AG10803 (cell line): Measurements from ENCODE around the gene RDH13.

Experiments used
- DNase-seq: peaks from one replicate; pipeline ENCODE4 v3.0.0; 2010; ENCODE audit warnings: low read depth
- H3K4me3 ChIP-seq: 2 replicates; pipeline ENCODE4 v1.5.1; 2011; ENCODE audit warnings: mild to moderate bottlenecking, low read length, control low read depth
- TF ChIP-seq, protein P1 (sequence below): conservative IDR thresholded peaks from 2 replicates; pipeline ENCODE4 v1.5.1; 2011; ENCODE audit warnings: mild to moderate bottlenecking, low read length, control low read depth, inconsistent platforms

RDH13 gene

DNA sequence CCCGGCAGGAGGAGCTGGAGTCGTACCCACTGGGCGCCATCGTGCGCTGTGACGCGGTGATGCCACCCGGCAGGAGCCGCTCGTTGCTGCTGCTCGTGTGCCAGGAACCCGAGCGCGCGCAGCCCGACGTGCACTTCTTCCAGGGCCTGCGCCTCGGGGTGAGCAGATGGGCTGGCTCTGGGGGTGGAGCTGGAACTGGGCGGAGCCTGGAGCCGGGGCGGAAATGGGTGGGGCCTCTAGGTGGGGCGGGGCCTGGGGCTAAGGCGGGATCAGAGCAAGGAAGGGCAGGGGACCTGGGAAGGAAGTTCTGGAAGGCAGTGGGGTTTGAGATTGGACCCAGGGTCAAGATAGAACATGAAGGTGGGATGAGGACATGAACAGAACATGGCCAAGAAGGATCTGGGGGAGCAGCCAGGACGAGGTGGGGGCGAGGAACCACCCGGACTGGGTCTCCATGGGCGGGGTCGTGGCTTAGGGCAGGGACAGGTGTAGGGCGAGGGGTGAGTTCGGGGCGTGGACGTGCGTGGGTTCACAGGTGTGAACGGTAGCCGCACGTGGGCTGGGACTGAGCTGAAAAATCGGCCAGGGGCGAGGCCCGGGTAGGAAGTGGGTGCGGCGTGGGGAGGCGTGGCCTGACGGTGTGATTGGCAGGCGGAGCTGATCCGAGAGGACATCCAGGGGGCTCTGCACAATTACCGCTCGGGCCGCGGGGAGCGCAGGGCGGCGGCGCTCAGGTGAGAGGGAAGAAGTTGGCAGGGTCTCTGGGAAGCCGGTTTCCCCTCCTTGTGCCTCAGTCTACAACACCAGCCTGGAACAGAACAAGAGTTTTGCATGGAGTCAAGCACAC is 17.4 kb upstream of the RDH13 start:
- DNase-seq = peak; percentile 58
- peak overlapping the region; percentile 47 for H3K4me3 ChIP-seq
- TF ChIP-seq, protein P1, sequence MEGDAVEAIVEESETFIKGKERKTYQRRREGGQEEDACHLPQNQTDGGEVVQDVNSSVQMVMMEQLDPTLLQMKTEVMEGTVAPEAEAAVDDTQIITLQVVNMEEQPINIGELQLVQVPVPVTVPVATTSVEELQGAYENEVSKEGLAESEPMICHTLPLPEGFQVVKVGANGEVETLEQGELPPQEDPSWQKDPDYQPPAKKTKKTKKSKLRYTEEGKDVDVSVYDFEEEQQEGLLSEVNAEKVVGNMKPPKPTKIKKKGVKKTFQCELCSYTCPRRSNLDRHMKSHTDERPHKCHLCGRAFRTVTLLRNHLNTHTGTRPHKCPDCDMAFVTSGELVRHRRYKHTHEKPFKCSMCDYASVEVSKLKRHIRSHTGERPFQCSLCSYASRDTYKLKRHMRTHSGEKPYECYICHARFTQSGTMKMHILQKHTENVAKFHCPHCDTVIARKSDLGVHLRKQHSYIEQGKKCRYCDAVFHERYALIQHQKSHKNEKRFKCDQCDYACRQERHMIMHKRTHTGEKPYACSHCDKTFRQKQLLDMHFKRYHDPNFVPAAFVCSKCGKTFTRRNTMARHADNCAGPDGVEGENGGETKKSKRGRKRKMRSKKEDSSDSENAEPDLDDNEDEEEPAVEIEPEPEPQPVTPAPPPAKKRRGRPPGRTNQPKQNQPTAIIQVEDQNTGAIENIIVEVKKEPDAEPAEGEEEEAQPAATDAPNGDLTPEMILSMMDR = no peak

DNA sequence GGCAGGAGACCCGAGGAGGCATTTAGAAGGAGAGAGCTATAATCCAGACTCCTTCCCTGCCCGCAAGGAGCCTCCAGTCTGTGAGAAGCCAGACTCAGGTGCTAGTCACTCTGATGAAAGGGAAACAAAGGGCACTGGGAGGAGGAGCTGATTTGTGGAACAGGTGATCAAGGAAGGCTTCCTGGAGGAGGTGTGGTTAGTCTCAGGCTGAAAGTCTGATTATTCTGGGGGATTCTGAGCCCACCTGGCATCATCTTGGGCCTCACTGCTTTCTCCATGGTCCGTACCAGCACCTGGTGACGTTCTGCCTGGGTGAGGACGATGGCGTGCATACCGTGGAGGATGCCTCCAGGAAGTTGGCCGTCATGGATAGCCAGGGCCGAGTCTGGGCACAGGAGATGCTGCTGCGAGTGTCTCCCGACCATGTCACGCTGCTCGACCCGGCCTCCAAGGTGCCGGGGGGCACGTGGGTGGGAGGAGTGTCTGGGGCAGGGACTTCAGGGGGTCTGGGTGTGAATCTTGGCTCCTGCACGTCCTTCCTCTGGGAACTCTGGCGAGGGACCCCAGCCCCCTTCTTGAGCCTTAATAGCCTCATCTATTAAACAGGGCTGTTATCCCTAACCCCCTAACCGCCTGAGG is 16.6 kb upstream of the RDH13 start:
- DNase-seq = no peak
- TF ChIP-seq, protein P1 = no peak
- H3K4me3 ChIP-seq = no peak overlapping the region

DNA sequence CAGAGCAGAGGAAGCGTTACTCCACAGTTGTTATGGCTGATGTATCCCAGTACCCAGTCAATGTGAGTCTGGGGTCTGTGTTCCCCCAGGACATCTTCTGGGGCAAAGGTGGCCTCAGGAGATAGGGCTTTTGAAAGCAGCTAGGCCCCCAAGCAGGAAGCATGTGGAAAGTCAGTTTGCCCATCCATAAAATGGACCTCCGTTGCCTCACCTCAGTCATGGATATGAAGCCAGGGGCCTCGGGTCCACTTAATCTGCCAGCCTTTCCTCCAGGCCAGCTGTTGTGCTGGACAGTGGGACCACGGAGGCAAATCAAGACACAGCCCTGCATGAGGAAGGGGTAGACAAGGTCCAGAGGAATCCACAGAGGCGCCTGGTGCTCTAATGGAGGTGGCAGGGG is 16.0 kb upstream of the RDH13 start:
- TF ChIP-seq, protein P1 = no peak
- H3K4me3 ChIP-seq = no peak overlapping the region
- DNase-seq = no peak

DNA sequence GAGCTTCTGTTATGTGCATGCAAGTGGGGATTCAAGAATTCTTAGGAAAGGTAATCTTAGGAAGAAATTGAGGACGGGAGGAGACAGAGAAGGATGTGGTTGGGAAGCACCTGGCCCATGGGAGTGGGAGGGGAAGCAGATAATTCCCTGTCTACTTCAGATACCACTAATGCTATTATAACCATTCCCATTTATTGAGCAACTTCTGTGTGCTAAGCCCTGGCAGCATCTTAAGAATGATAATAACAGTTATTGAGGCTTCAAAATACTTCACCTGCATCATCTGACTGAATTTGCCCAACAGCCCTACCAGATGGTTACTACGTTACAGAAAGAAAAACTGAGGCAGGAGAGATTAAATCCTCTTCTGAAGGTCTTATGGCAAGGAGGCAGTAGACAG is 14.2 kb upstream of the RDH13 start:
- DNase-seq = peak; percentile 24
- TF ChIP-seq, protein P1 = no peak
- H3K4me3 ChIP-seq = no peak overlapping the region

DNA sequence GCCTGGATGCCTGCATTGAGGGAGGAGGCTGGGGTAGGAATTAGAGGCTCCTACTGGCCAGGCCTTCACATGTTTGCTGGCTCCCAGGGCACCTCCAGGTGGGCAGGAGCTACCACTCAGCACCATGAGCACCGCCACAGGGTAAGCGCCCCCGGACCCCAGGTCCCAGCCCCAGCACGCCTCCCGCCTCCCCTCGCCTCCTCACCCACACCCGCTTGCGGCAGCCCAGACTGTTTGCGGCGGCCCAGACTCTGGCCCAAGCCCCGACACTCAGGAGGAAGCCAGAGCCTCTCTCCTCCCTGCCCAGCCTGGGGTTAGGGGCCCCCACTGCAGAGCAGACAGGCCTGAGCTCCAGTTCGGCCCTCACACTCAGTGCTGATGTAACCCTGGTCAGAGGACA is 13.4 kb upstream of the RDH13 start:
- TF ChIP-seq, protein P1 = no peak
- DNase-seq = no peak
- no peak overlapping the region for H3K4me3 ChIP-seq

DNA sequence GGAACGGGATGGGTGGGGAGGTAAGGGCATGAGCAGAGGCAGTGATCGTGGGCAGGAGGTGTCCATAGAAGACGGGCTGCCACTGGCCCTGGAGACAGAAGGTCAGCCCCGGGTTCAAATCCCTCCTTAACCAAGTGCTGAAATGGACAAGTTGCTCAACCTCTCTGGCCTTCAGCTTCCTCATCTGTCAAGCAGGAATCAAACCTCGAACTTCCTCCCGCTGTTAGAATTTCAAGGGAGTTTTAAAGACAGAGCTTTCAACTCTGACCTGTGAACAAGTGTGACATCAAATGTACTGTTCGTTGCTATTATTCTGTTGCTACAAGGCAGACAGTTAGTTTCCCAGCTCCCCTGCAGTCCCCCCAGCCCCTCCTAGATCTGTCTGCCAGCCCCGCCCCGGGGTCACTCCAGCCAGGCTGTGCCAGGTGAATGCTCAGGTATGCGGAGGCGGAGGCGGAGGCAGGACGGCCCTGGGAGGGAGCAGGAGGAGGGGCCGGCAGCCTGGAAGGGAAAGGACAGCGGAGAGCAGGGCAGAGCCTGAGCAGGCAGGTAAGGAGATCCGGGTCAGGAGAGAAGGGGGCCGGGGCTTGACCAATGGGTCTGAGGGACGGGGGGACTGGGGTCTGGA is 12.5 kb upstream of the RDH13 start, which contains the start of gene EPS8L1:
TSS of gene EPS8L1 (plus strand) at position 499 of the 628 bp plus-strand sequence. CDS start 576 bp downstream, outside the sequence.
- TF ChIP-seq, protein P1 = no peak
- no peak within 1 kb of the TSS for H3K4me3 ChIP-seq
- DNase-seq = no peak

DNA sequence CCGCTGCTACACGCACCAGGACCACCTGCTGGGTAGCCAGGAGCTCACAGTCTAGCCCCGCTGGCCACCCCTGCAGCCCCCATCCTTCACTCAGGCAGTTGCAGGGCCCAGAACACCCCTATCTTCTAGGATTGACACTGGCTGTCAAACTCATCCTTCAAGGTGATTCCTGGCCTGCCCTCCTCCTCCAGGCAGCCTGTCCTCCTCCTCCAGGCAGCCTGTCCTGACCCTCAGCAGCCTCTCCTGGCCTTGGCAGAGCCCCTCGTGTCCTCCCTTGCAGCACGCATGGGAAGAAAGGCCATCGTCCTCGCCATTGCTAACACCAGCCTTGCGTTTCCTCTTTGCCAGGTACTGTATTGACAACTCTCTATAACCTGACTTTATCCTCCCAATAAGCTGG is 9.0 kb upstream of the RDH13 start:
- TF ChIP-seq, protein P1 = no peak
- DNase-seq = no peak
- no peak overlapping the region for H3K4me3 ChIP-seq
